B cell (primary cell): ENCODE results near the gene MAP3K21.

ENCODE experiments used
- EZH2 ChIP-seq: IDR thresholded peaks from 2 replicates; pipeline ENCODE4 v1.6.1; 2012; ENCODE audit warnings: borderline replicate concordance, low read depth, mild to moderate bottlenecking, moderate library complexity, low read length; ENCODE audit not compliant: insufficient read depth, poor library complexity, severe bottlenecking
- TF ChIP-seq, protein P1 (sequence below): fragments of 200-600 bp; IDR thresholded peaks from one replicate; pipeline ENCODE4 v1.8.0; 2022; ENCODE audit warnings: antibody characterized with exemption, mild to moderate bottlenecking

DNA sequence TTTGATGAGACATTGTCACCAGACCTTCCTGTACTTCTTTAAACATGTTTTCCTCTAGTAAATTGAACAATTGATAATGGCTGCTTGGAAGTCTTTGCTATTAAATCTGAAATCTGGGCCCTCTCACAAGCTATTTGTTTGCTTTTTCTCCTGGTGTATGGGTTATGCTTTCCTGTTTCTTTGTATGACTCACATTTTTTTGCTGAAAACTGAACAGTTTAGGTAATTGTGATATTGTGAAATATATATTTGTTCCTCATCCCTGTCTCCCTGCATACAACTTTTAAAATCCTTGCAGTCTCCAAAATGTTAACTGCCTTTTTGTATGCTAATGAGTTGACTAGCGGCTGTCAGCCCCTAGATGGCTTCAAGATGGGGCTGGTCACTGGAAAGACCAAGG, 61.6 kb downstream of the MAP3K21 start:
- TF ChIP-seq, protein P1, sequence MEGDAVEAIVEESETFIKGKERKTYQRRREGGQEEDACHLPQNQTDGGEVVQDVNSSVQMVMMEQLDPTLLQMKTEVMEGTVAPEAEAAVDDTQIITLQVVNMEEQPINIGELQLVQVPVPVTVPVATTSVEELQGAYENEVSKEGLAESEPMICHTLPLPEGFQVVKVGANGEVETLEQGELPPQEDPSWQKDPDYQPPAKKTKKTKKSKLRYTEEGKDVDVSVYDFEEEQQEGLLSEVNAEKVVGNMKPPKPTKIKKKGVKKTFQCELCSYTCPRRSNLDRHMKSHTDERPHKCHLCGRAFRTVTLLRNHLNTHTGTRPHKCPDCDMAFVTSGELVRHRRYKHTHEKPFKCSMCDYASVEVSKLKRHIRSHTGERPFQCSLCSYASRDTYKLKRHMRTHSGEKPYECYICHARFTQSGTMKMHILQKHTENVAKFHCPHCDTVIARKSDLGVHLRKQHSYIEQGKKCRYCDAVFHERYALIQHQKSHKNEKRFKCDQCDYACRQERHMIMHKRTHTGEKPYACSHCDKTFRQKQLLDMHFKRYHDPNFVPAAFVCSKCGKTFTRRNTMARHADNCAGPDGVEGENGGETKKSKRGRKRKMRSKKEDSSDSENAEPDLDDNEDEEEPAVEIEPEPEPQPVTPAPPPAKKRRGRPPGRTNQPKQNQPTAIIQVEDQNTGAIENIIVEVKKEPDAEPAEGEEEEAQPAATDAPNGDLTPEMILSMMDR: no peak
- no peak for TF ChIP-seq EZH2
